ENCODE measurements around the gene PTGFRN. TPM values are rescaled to one million over a fixed set of nuclear protein-coding genes. Genes with fewer than 3 reads are reported as not detected.
A peak's percentile ranks its signal among the peaks of the same experiment; 100 is the strongest.

PTGFRN gene
- total RNA-seq, 1 donor: 40.2 TPM

DNA sequence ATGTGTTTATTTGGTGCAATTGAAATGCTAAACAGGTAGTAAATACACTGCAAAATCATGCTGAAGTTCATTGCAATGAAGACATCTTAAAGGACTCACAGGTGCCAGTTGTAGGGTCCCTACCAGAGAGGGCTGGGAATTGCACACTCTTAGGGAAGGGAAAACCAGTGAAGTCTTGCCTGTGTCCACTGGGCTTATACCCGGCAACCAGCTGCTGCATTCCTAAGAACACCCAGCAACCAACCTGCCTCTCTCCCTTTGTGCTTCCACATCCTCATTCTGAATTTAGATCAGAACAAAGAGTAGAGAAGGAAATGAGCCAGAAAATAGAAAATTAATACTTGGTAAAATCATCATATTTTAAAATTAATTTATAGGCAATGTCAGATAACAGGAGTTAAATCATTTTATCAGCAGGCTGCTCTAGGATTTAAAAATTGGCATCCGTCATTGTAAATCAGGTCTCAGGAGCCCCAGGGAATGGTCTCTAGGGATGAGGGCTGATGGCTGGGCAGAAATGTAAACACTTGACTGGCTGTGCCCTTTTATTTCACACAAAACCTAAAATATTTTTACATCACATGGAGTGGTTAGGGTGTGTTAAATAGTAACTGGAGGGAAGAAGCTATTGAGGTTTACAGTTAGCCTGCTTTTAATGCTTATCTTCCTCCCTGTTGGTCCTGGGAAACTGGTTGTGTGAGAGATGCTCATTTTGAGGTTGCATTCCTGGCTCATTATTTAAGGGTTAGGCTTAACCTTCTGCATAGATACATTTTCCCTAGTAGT, 31.3 kb downstream of the PTGFRN start:
- Histone ChIP-seq H3K9me3 (ENCODE audit: low read depth, low read length) (no peaks in the 10 kb centered on the region), H3K27ac (ENCODE audit: low read depth, low read length) (no peak overlapping the region), H3K27me3 (ENCODE audit: insufficient read depth, low read length) (no peaks in the 10 kb centered on the region), H4K20me1 (ENCODE audit: insufficient read depth, low read length) (no peaks in the 10 kb centered on the region), H3K4me3 (ENCODE audit: insufficient read depth, low read length) (no peak overlapping the region), H3K4me2 (ENCODE audit: insufficient read depth, low read length) (no peak overlapping the region), H2AFZ (ENCODE audit: low read length) (no peak overlapping the region), H3K4me1 (ENCODE audit: insufficient read depth, low read length) (no peaks in the 10 kb centered on the region), H3K36me3 (ENCODE audit: insufficient read depth, low read length) (no peaks in the 10 kb centered on the region), H3K79me2 (ENCODE audit: insufficient read depth, low read length) (no peaks in the 10 kb centered on the region)
- TF ChIP-seq CTCF (IDR thresholded peaks at IDR 0.05; ENCODE audit: extremely low read depth, low read depth, low read length): no peak
- DNase-seq (ENCODE audit: insufficient read length, low spot score, missing footprints): no peak

- H3K4me3 ChIP-seq (ENCODE audit: insufficient read depth, low read length): no peak overlapping the region
- no peaks in the 10 kb centered on the region for H3K79me2 ChIP-seq (ENCODE audit: insufficient read depth, low read length)
- H3K4me2 ChIP-seq (ENCODE audit: insufficient read depth, low read length): no peak overlapping the region
- no peaks in the 10 kb centered on the region for H3K9me3 ChIP-seq (ENCODE audit: low read depth, low read length)
- H3K4me1 ChIP-seq (ENCODE audit: insufficient read depth, low read length): no peaks in the 10 kb centered on the region
- H2AFZ ChIP-seq (ENCODE audit: low read length): no peak overlapping the region
- H3K36me3 ChIP-seq (ENCODE audit: insufficient read depth, low read length): no peaks in the 10 kb centered on the region
- no peaks in the 10 kb centered on the region for H3K27me3 ChIP-seq (ENCODE audit: insufficient read depth, low read length)
- TF ChIP-seq CTCF (IDR thresholded peaks at IDR 0.05; ENCODE audit: extremely low read depth, low read depth, low read length): no peak
- DNase-seq (ENCODE audit: insufficient read length, low spot score, missing footprints): no peak
- no peaks in the 10 kb centered on the region for H4K20me1 ChIP-seq (ENCODE audit: insufficient read depth, low read length)
- no peak overlapping the region for H3K27ac ChIP-seq (ENCODE audit: low read depth, low read length)
Measured at GRCh38 chr1:116941670-116942069, 32.0 kb downstream of the PTGFRN start.

- Histone ChIP-seq H3K4me1 (ENCODE audit: insufficient read depth, low read length) (no peaks in the 10 kb centered on the region), H4K20me1 (ENCODE audit: insufficient read depth, low read length) (no peaks in the 10 kb centered on the region), H3K9me3 (ENCODE audit: low read depth, low read length) (no peaks in the 10 kb centered on the region), H3K79me2 (ENCODE audit: insufficient read depth, low read length) (no peaks in the 10 kb centered on the region), H3K27me3 (ENCODE audit: insufficient read depth, low read length) (no peaks in the 10 kb centered on the region), H3K4me3 (ENCODE audit: insufficient read depth, low read length) (no peak overlapping the region), H3K36me3 (ENCODE audit: insufficient read depth, low read length) (no peaks in the 10 kb centered on the region), H3K27ac (ENCODE audit: low read depth, low read length) (no peak overlapping the region), H3K4me2 (ENCODE audit: insufficient read depth, low read length) (no peak overlapping the region), H2AFZ (ENCODE audit: low read length) (no peak overlapping the region)
- no peak for DNase-seq (ENCODE audit: insufficient read length, low spot score, missing footprints)
- TF ChIP-seq CTCF (IDR thresholded peaks at IDR 0.05; ENCODE audit: extremely low read depth, low read depth, low read length): no peak
Measured at GRCh38 chr1:116942344-116942743, 32.6 kb downstream of the PTGFRN start.

DNA sequence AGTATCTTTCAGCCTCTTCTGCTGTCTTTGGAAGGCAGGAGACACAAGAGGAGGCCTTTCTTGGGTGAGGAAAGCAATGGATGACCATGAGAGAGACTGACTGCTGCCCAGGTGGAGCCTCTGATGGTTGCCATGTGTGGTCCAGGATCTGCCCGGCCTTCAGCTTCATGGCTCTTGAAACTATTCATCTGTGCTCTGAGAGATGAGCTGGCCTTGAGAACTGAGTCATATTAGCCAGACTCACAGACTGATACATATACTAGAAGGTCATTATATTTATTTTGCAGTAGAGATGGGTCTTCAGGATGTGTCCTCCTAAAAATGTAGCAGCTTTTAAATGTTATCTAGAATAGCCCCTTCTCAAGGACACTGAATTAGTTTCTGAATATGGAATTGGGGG, 33.7 kb downstream of the PTGFRN start:
- Histone ChIP-seq H3K4me3 (ENCODE audit: insufficient read depth, low read length) (no peak overlapping the region), H3K79me2 (ENCODE audit: insufficient read depth, low read length) (no peaks in the 10 kb centered on the region), H3K4me2 (ENCODE audit: insufficient read depth, low read length) (no peak overlapping the region), H3K4me1 (ENCODE audit: insufficient read depth, low read length) (no peaks in the 10 kb centered on the region), H3K27me3 (ENCODE audit: insufficient read depth, low read length) (no peaks in the 10 kb centered on the region), H3K9me3 (ENCODE audit: low read depth, low read length) (no peaks in the 10 kb centered on the region), H3K36me3 (ENCODE audit: insufficient read depth, low read length) (no peaks in the 10 kb centered on the region), H2AFZ (ENCODE audit: low read length) (no peak overlapping the region), H3K27ac (ENCODE audit: low read depth, low read length) (no peak overlapping the region), H4K20me1 (ENCODE audit: insufficient read depth, low read length) (no peaks in the 10 kb centered on the region)
- no peak for TF ChIP-seq CTCF (IDR thresholded peaks at IDR 0.05; ENCODE audit: extremely low read depth, low read depth, low read length)
- DNase-seq (ENCODE audit: insufficient read length, low spot score, missing footprints): peak; percentile 76

All from osteoblast (primary cell).